Esophagus (tissue), 2 donors: ENCODE measurements around the gene RNASE4. TPM values are rescaled to one million over a fixed set of nuclear protein-coding genes. Genes with fewer than 3 reads are reported as not detected.
"Not testable (repeated sequence)": the region's sequence is repeated elsewhere in the genome, so short reads cannot be mapped to it uniquely, and the experiment has no call there.

Experiments
- H3K27ac ChIP-seq, 2 donors: one replicate each; pipeline ENCODE4 v1.5.1; 2013; ENCODE audit warnings: low read depth in 2 of 2, mild to moderate bottlenecking in 2 of 2, inconsistent platforms in 1 of 2, low read length in 1 of 2, moderate library complexity in 1 of 2
- H3K27me3 ChIP-seq, 2 donors: one replicate each; pipeline ENCODE4 v1.6.1; 2013; ENCODE audit warnings: low read length in 2 of 2, control low read depth in 1 of 2, mild to moderate bottlenecking in 1 of 2; ENCODE audit not compliant: insufficient read depth in 2 of 2, control insufficient read depth in 1 of 2
- H3K36me3 ChIP-seq, 2 donors: one replicate each; pipeline ENCODE4 v1.6.1; 2013; ENCODE audit warnings: low read length in 1 of 2; ENCODE audit not compliant: control insufficient read depth in 2 of 2, insufficient read depth in 2 of 2
- H3K4me1 ChIP-seq, 2 donors: one replicate each; pipeline ENCODE4 v1.6.1; 2013; ENCODE audit warnings: low read length in 1 of 2; ENCODE audit not compliant: control insufficient read depth in 2 of 2, insufficient read depth in 2 of 2
- H3K4me3 ChIP-seq, 2 donors: one replicate each; pipeline ENCODE4 v1.5.1; 2013; ENCODE audit warnings: low read length in 2 of 2, mild to moderate bottlenecking in 2 of 2, low read depth in 1 of 2, moderate library complexity in 1 of 2
- H3K9me3 ChIP-seq, 2 donors: one replicate each; pipeline ENCODE4 v1.6.1; 2013; ENCODE audit warnings: mild to moderate bottlenecking in 2 of 2, low read depth in 1 of 2, low read length in 1 of 2, moderate library complexity in 1 of 2; ENCODE audit not compliant: control insufficient read depth in 2 of 2, insufficient read depth in 1 of 2
- WGBS, 2 donors: extraction: QIAGEN DNeasy Blood & Tissue Kit; methylation state at CpG; one replicate each; pipeline ENCODE4 v1.1.7; 2013; 5-methylcytosine and 5-hydroxymethylcytosine counted together
- polyA plus RNA-seq, 2 donors: library from polyadenylated mRNA; stranded (reverse); fragments of 200-250 nt; gene quantifications; one replicate each; pipeline ENCODE4 v1.2.3, GENCODE V29; 2013
- donor health status: healthy with polysubstance abuse.
- donor health status: Bipolar disorder and iron deficiency.

The RNASE4 gene
- 10 to 100 TPM in 1 of 2 donors, 1 to 10 TPM in 1; 4.4 to 18.6 TPM for polyA plus RNA-seq

- peaks cover 0 to 2% of the 10 kb centered on the region in 2 donors for H3K4me1 ChIP-seq
- no peaks in the 10 kb centered on the region for H3K36me3 ChIP-seq
- no peaks in the 10 kb centered on the region for H3K9me3 ChIP-seq
- WGBS, 2 donors = 0% methylated on average over 35 to 42 of the region's 42 CpGs
- no peaks in the 10 kb centered on the region for H3K27me3 ChIP-seq
- peak within 1 kb of the TSS; percentile 100 for H3K27ac ChIP-seq
- peak within 1 kb of the TSS; percentile 68 to 87 for H3K4me3 ChIP-seq
These were observed at the start of gene RNASE4 for GRCh38 chr14:20683891-20684661. RNASE4 (plus strand) TSS chr14:20684560; CDS start chr14:20699372, 14,812 bp downstream.

GRCh38 chr14:20641591-20641990, 42.8 kb upstream of the RNASE4 start, which contains the start of gene OR6S1:
OR6S1 (minus strand) TSS chr14:20641691; CDS start chr14:20641691, 0 bp downstream.
- Histone ChIP-seq H3K27ac (no peak within 1 kb of the TSS), H3K27me3 (no peaks in the 10 kb centered on the region), H3K9me3 (no peaks in the 10 kb centered on the region), H3K4me3 (no peak within 1 kb of the TSS), H3K4me1 (no peaks in the 10 kb centered on the region), H3K36me3 (no peaks in the 10 kb centered on the region)
- 87% methylated on average over 2 of the region's 2 CpGs for WGBS, 2 donors

GRCh38 chr14:20642182-20642581, 42.2 kb upstream of the RNASE4 start:
- H3K4me3 ChIP-seq = no peak overlapping the region
- no peaks in the 10 kb centered on the region for H3K27me3 ChIP-seq
- no peaks in the 10 kb centered on the region for H3K4me1 ChIP-seq
- no peaks in the 10 kb centered on the region for H3K9me3 ChIP-seq
- no peak overlapping the region for H3K27ac ChIP-seq
- 89% methylated on average over 7 of the region's 7 CpGs for WGBS, 2 donors
- H3K36me3 ChIP-seq = no peaks in the 10 kb centered on the region

- not testable (repeated sequence) for H3K4me1 ChIP-seq, H3K4me3 ChIP-seq, H3K27me3 ChIP-seq, H3K36me3 ChIP-seq, H3K27ac ChIP-seq, H3K9me3 ChIP-seq
- 22 to 31% methylated on average over 3 of the region's 3 CpGs for WGBS, 2 donors
These were observed 41.6 kb upstream of the RNASE4 start for GRCh38 chr14:20642755-20643154.

GRCh38 chr14:20644520-20644919, 39.8 kb upstream of the RNASE4 start:
- Histone ChIP-seq H3K4me1 (no peaks in the 10 kb centered on the region), H3K9me3 (no peaks in the 10 kb centered on the region), H3K27ac (no peak overlapping the region), H3K27me3 (no peaks in the 10 kb centered on the region), H3K4me3 (no peak overlapping the region), H3K36me3 (no peaks in the 10 kb centered on the region)
- WGBS, 2 donors = 97% methylated on average over 2 of the region's 2 CpGs

GRCh38 chr14:20645481-20645880, 38.9 kb upstream of the RNASE4 start:
- no peaks in the 10 kb centered on the region for H3K4me1 ChIP-seq
- no peaks in the 10 kb centered on the region for H3K36me3 ChIP-seq
- H3K27me3 ChIP-seq = no peaks in the 10 kb centered on the region
- WGBS, 2 donors = 89 to 92% methylated on average over 1 of the region's 1 CpG
- H3K27ac ChIP-seq = no peak overlapping the region
- no peak overlapping the region for H3K4me3 ChIP-seq
- H3K9me3 ChIP-seq = no peaks in the 10 kb centered on the region

GRCh38 chr14:20652996-20653975, 31.1 kb upstream of the RNASE4 start:
- H3K9me3 ChIP-seq = no peaks in the 10 kb centered on the region
- no peak overlapping the region for H3K27ac ChIP-seq
- 6 to 11% methylated on average over 35 to 38 of the region's 39 CpGs for WGBS, 2 donors
- H3K36me3 ChIP-seq = no peaks in the 10 kb centered on the region
- peaks cover 5 to 10% of the 10 kb centered on the region in 2 donors for H3K27me3 ChIP-seq
- no peaks in the 10 kb centered on the region for H3K4me1 ChIP-seq
- H3K4me3 ChIP-seq = no peak overlapping the region

GRCh38 chr14:20655851-20656250, 28.5 kb upstream of the RNASE4 start:
- Histone ChIP-seq H3K4me3 (no peak overlapping the region), H3K36me3 (no peaks in the 10 kb centered on the region), H3K4me1 (no peaks in the 10 kb centered on the region), H3K27me3 (peaks cover 5 to 10% of the 10 kb centered on the region in 2 donors), H3K27ac (no peak overlapping the region), H3K9me3 (no peaks in the 10 kb centered on the region)
- 81 to 88% methylated on average over 4 of the region's 4 CpGs for WGBS, 2 donors

GRCh38 chr14:20656274-20656673, 28.1 kb upstream of the RNASE4 start:
- H3K27ac ChIP-seq = no peak overlapping the region
- WGBS, 2 donors = 74 to 78% methylated on average over 4 of the region's 4 CpGs
- H3K36me3 ChIP-seq = no peaks in the 10 kb centered on the region
- H3K4me1 ChIP-seq = no peaks in the 10 kb centered on the region
- peaks cover 5 to 10% of the 10 kb centered on the region in 2 donors for H3K27me3 ChIP-seq
- no peaks in the 10 kb centered on the region for H3K9me3 ChIP-seq
- H3K4me3 ChIP-seq = no peak overlapping the region
